Fibroblast of lung (primary cell): Measurements from ENCODE around the gene PGAP1. TPM values are rescaled to one million over a fixed set of nuclear protein-coding genes. Genes with fewer than 3 reads are reported as not detected.

Experiments
- DNase-seq, 2 donors: peaks; one replicate each; pipeline versions ENCODE4 v3.0.0 to v3.0.0-alpha.2; 2010; ENCODE audit warnings: low read depth in 2 of 2
- H2AFZ ChIP-seq: 2 replicates; pipeline ENCODE4 v1.5.1; 2012; ENCODE audit warnings: low read length, control low read depth, inconsistent platforms
- H3K27ac ChIP-seq: 2 replicates; pipeline ENCODE4 v1.5.1; 2011; ENCODE audit warnings: low read length, control low read depth; ENCODE audit not compliant: insufficient read depth
- H3K27me3 ChIP-seq: 2 replicates; pipeline ENCODE4 v1.5.1; 2011; ENCODE audit warnings: mild to moderate bottlenecking, low read length; ENCODE audit not compliant: control insufficient read depth, insufficient read depth
- H3K36me3 ChIP-seq: 2 replicates; pipeline ENCODE4 v1.5.1; 2011; ENCODE audit warnings: low read length; ENCODE audit not compliant: control insufficient read depth, insufficient read depth
- H3K4me1 ChIP-seq: 2 replicates; pipeline ENCODE4 v1.5.1; 2011; ENCODE audit warnings: low read length; ENCODE audit not compliant: control insufficient read depth, insufficient read depth; ENCODE audit errors: extremely low read depth
- H3K4me2 ChIP-seq: 2 replicates; pipeline ENCODE4 v1.5.1; 2011; ENCODE audit warnings: low read length, control low read depth; ENCODE audit not compliant: insufficient read depth; ENCODE audit errors: extremely low read depth
- H3K4me3 ChIP-seq, 4 experiments: fragments of 200-600 bp in 1 of 4; sonication (generic) in 1 of 4; replicated peaks in 1 of 4; 2 replicates each; pipeline ENCODE4 v1.5.1; 2011 to 2016; ENCODE audit warnings: low read length in 4 of 4, low read depth in 3 of 4, mild to moderate bottlenecking in 3 of 4, control low read depth in 2 of 4, inconsistent platforms in 1 of 4, mixed read lengths in 1 of 4; ENCODE audit not compliant: insufficient read depth in 1 of 4; ENCODE audit errors: control extremely low read depth in 1 of 4
- H3K79me2 ChIP-seq: 2 replicates; pipeline ENCODE4 v1.5.1; 2012; ENCODE audit warnings: mild to moderate bottlenecking, low read length, inconsistent platforms; ENCODE audit not compliant: control insufficient read depth, insufficient read depth
- H3K9ac ChIP-seq: 2 replicates; pipeline ENCODE4 v1.5.1; 2011; ENCODE audit warnings: mild to moderate bottlenecking, low read length, control low read depth; ENCODE audit not compliant: insufficient read depth
- H3K9me3 ChIP-seq: 2 replicates; pipeline ENCODE4 v1.5.1; 2012; ENCODE audit warnings: low read depth, low read length; ENCODE audit not compliant: control insufficient read depth, insufficient read depth
- H4K20me1 ChIP-seq: 2 replicates; pipeline ENCODE4 v1.5.1; 2011; ENCODE audit warnings: low read length; ENCODE audit not compliant: control insufficient read depth, insufficient read depth; ENCODE audit errors: extremely low read depth
- EZH2 ChIP-seq: IDR thresholded peaks from 2 replicates; pipeline ENCODE4 v1.5.1; 2012; ENCODE audit warnings: low read length, control low read depth, mild to moderate bottlenecking; ENCODE audit errors: missing control alignments
- polyA plus RNA-seq, 2 donors: library from polyadenylated mRNA; depleted of rRNA in 1 of 2; stranded (reverse) in 1 of 2; unstranded in 1 of 2; fragments of >200 nt; gene quantifications; 2 replicates each; pipeline ENCODE4 v1.2.1, GENCODE V29; 2011 to 2012; ENCODE audit warnings: missing spikeins in 1 of 2
- total RNA-seq: library from RNA; depleted of rRNA; stranded (reverse); fragments of >200 nt; gene quantifications from 2 replicates; pipeline ENCODE4 v1.2.1, GENCODE V29; 2014
- TF ChIP-seq, protein P1 (sequence below), 2 donors: IDR thresholded peaks in 1 of 2; conservative IDR thresholded peaks in 1 of 2; 1 replicate in 1 of 2; 2 replicates in 1 of 2; pipeline ENCODE4 v1.5.1; 2011 to 2012; ENCODE audit warnings: low read length in 2 of 2, control low read depth in 1 of 2, inconsistent platforms in 1 of 2, low read depth in 1 of 2, mild to moderate bottlenecking in 1 of 2

PGAP1 gene
- total and polyA plus RNA-seq, 2 donors (not counting 1 experiment from before 2014, with no cell fraction given), result 7.0 to 12.1 TPM

GRCh38 chr2:196961889-196962288 is 35.4 kb upstream of the PGAP1 start:
- H2AFZ ChIP-seq, result no peak overlapping the region
- H3K9me3 ChIP-seq, result no peaks in the 10 kb centered on the region
- DNase-seq, result no peak
- H4K20me1 ChIP-seq, result no peaks in the 10 kb centered on the region
- no peak overlapping the region for H3K4me3 ChIP-seq
- H3K79me2 ChIP-seq, result no peaks in the 10 kb centered on the region
- no peaks in the 10 kb centered on the region for H3K4me1 ChIP-seq
- no peaks in the 10 kb centered on the region for H3K36me3 ChIP-seq
- H3K27ac ChIP-seq, result no peak overlapping the region
- no peak overlapping the region for H3K4me2 ChIP-seq
- TF ChIP-seq, protein P1, sequence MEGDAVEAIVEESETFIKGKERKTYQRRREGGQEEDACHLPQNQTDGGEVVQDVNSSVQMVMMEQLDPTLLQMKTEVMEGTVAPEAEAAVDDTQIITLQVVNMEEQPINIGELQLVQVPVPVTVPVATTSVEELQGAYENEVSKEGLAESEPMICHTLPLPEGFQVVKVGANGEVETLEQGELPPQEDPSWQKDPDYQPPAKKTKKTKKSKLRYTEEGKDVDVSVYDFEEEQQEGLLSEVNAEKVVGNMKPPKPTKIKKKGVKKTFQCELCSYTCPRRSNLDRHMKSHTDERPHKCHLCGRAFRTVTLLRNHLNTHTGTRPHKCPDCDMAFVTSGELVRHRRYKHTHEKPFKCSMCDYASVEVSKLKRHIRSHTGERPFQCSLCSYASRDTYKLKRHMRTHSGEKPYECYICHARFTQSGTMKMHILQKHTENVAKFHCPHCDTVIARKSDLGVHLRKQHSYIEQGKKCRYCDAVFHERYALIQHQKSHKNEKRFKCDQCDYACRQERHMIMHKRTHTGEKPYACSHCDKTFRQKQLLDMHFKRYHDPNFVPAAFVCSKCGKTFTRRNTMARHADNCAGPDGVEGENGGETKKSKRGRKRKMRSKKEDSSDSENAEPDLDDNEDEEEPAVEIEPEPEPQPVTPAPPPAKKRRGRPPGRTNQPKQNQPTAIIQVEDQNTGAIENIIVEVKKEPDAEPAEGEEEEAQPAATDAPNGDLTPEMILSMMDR (conservative IDR thresholded peaks at IDR 0.05 in 1 of 2, IDR thresholded peaks at IDR 0.05 in 1 of 2; ENCODE audit: low read depth in 1 of 2, low read length in 2 of 2), result no peak
- no peak for TF ChIP-seq EZH2
- no peak overlapping the region for H3K9ac ChIP-seq
- H3K27me3 ChIP-seq, result no peaks in the 10 kb centered on the region

- Histone ChIP-seq H3K27me3 (no peaks in the 10 kb centered on the region), H2AFZ (no peak overlapping the region), H4K20me1 (no peaks in the 10 kb centered on the region), H3K4me3 (no peak overlapping the region), H3K36me3 (no peaks in the 10 kb centered on the region), H3K27ac (no peak overlapping the region), H3K9ac (no peak overlapping the region), H3K79me2 (no peaks in the 10 kb centered on the region), H3K4me1 (no peaks in the 10 kb centered on the region), H3K9me3 (no peaks in the 10 kb centered on the region), H3K4me2 (no peak overlapping the region)
- TF ChIP-seq, protein P1 (conservative IDR thresholded peaks at IDR 0.05 in 1 of 2, IDR thresholded peaks at IDR 0.05 in 1 of 2; ENCODE audit: low read depth in 1 of 2, low read length in 2 of 2), result no peak
- DNase-seq, result peak in 1 of 2 donors; percentile 56
Measured at GRCh38 chr2:196959734-196960338, 33.3 kb upstream of the PGAP1 start.

- no peak overlapping the region for H3K27ac ChIP-seq
- H3K36me3 ChIP-seq, result no peaks in the 10 kb centered on the region
- H3K4me3 ChIP-seq, result no peak overlapping the region
- H4K20me1 ChIP-seq, result no peaks in the 10 kb centered on the region
- no peak overlapping the region for H3K4me2 ChIP-seq
- no peaks in the 10 kb centered on the region for H3K9me3 ChIP-seq
- no peaks in the 10 kb centered on the region for H3K79me2 ChIP-seq
- no peaks in the 10 kb centered on the region for H3K27me3 ChIP-seq
- no peak overlapping the region for H3K9ac ChIP-seq
- no peaks in the 10 kb centered on the region for H3K4me1 ChIP-seq
- H2AFZ ChIP-seq, result no peak overlapping the region
- no peak for TF ChIP-seq EZH2
- TF ChIP-seq, protein P1 (conservative IDR thresholded peaks at IDR 0.05 in 1 of 2, IDR thresholded peaks at IDR 0.05 in 1 of 2; ENCODE audit: low read depth in 1 of 2, low read length in 2 of 2), result no peak
- no peak for DNase-seq
Measured at GRCh38 chr2:196959281-196959680, 32.8 kb upstream of the PGAP1 start.
